K562 (cell line): Measurements from ENCODE around the gene ARPC4. TPM values are rescaled to one million over a fixed set of nuclear protein-coding genes. Genes with fewer than 3 reads are reported as not detected.

ENCODE experiments used
- ATAC-seq: fragments of 200-7000 bp; cut with Tn5 transposase; 3 replicates; pipeline ENCODE4 v1.9.1; 2020; ENCODE audit warnings: moderate library complexity
- BruUV-seq: library from RNA; stranded (reverse); fragments of 400-500 nt; replicated peaks from 2 replicates; lab custom pipeline; 2021; lab: Mats Ljungman, UMichigan
- CTCF ChIA-PET: fragments of 300-600 bp; formaldehyde crosslinking; extraction: SDS; loops from one replicate; lab custom pipeline; 2021; ENCODE audit warnings: low intra/inter-chr PET ratio; lab: Yijun Ruan, JAX
- POLR2A ChIA-PET: fragments of 300-600, 350-650 bp; sonication (Branson Sonifier 250); formaldehyde crosslinking; extraction: SDS; loops from one replicate; lab custom pipeline; 2021; ENCODE audit warnings: antibody characterized with exemption, inconsistent platforms; lab: Yijun Ruan, JAX
- DNase-seq, 4 experiments: peaks; one replicate each; pipeline versions ENCODE4 v3.0.0 to v3.0.0-alpha.2; 2011 to 2018; ENCODE audit warnings: low spot score in 3 of 4, mixed read lengths in 3 of 4; ENCODE audit errors: extremely low read depth in 1 of 4
- FAIRE-seq: peaks from 2 replicates; lab custom pipeline; 2011; peaks lifted over from hg19 to GRCh38; lab: Jason Lieb, UNC
- H2AFZ ChIP-seq: 2 replicates; pipeline ENCODE4 v1.6.0; 2011; ENCODE audit warnings: low read depth, low read length, control low read depth, inconsistent platforms
- H3K27ac ChIP-seq: fragments of 200-600 bp; 3 replicates; pipeline ENCODE4 v1.8.0; 2011; ENCODE audit warnings: low read depth, mild to moderate bottlenecking, control low read depth, inconsistent platforms, low read length, moderate library complexity, mixed read lengths; ENCODE audit errors: extremely low read depth
- H3K27me3 ChIP-seq, 2 experiments: fragments of 300-600 bp in 1 of 2; 2 replicates in 1 of 2; 3 replicates in 1 of 2; pipeline versions ENCODE4 v1.6.0 to v1.8.0; 2011; ENCODE audit warnings: inconsistent platforms in 2 of 2, low read length in 2 of 2, mild to moderate bottlenecking in 1 of 2, mixed read lengths in 1 of 2, moderate library complexity in 1 of 2; ENCODE audit not compliant: control insufficient read depth in 2 of 2, insufficient read depth in 2 of 2
- H3K36me3 ChIP-seq: fragments of 300-600 bp; 3 replicates; pipeline ENCODE4 v1.8.0; 2011; ENCODE audit warnings: mild to moderate bottlenecking, low read length, inconsistent platforms; ENCODE audit not compliant: control insufficient read depth, insufficient read depth
- H3K4me1 ChIP-seq, 2 experiments: fragments of 200-600 bp in 1 of 2; replicated peaks in 1 of 2; 2 replicates in 1 of 2; 3 replicates in 1 of 2; pipeline versions ENCODE4 v1.5.1 to v1.8.0; 2011; ENCODE audit warnings: inconsistent platforms in 2 of 2, low read length in 2 of 2, mild to moderate bottlenecking in 1 of 2, mixed read lengths in 1 of 2, moderate library complexity in 1 of 2; ENCODE audit not compliant: control insufficient read depth in 2 of 2, insufficient read depth in 2 of 2
- H3K4me2 ChIP-seq: 2 replicates; pipeline ENCODE4 v1.6.1; 2011; ENCODE audit warnings: low read length, control low read depth, inconsistent platforms, mixed read lengths; ENCODE audit not compliant: insufficient read depth
- H3K4me3 ChIP-seq: fragments of 200-600 bp; sonication (generic), shearing (Covaris generic); 2 replicates; pipeline ENCODE4 v1.5.1; 2016; ENCODE audit warnings: control low read depth, inconsistent platforms
- H3K79me2 ChIP-seq: fragments of 200-600 bp; 3 replicates; pipeline ENCODE4 v1.8.0; 2011; ENCODE audit warnings: low read length, inconsistent platforms; ENCODE audit not compliant: control insufficient read depth, insufficient read depth
- H3K9ac ChIP-seq, 2 experiments: 2 replicates each; pipeline versions ENCODE4 v1.6.0 to v1.6.1; 2011; ENCODE audit warnings: low read depth in 2 of 2, low read length in 2 of 2, control low read depth in 1 of 2, inconsistent platforms in 1 of 2, mild to moderate bottlenecking in 1 of 2, mixed read lengths in 1 of 2; ENCODE audit not compliant: insufficient read depth in 1 of 2
- H3K9me1 ChIP-seq: one replicate; pipeline ENCODE4 v1.6.0; 2011; ENCODE audit warnings: inconsistent platforms, mild to moderate bottlenecking, low read length, moderate library complexity; ENCODE audit not compliant: control insufficient read depth, insufficient read depth
- H3K9me3 ChIP-seq: replicated peaks from 2 replicates; pipeline ENCODE4 v1.5.1; 2011; ENCODE audit warnings: low read depth, low read length, inconsistent platforms; ENCODE audit not compliant: control insufficient read depth, insufficient read depth
- H4K20me1 ChIP-seq: replicated peaks from 2 replicates; pipeline ENCODE4 v1.6.1; 2011; ENCODE audit warnings: low read length, inconsistent platforms, mixed read lengths; ENCODE audit not compliant: control insufficient read depth, insufficient read depth
- FOXA1 ChIP-seq: fragments of 450-650 bp; IDR thresholded peaks from 2 replicates; pipeline ENCODE4 v1.6.1; 2016; ENCODE audit warnings: mild to moderate bottlenecking, borderline replicate concordance
- HEY1 ChIP-seq: fragments of 250-450 bp; sonication (Bioruptor Pico); IDR thresholded peaks from 2 replicates; pipeline ENCODE4 v1.5.0; 2020; ENCODE audit warnings: mild to moderate bottlenecking, moderate library complexity, borderline replicate concordance
- MEIS2 ChIP-seq: fragments of 450-650 bp; IDR thresholded peaks from 2 replicates; pipeline ENCODE4 v1.6.1; 2014; ENCODE audit warnings: mild to moderate bottlenecking; ENCODE audit not compliant: partially characterized antibody
- PBX2 ChIP-seq, 2 experiments: IDR thresholded peaks in 1 of 2; conservative IDR thresholded peaks in 1 of 2; 2 replicates each; pipeline ENCODE4 v1.6.1; 2016; ENCODE audit warnings: low read depth in 2 of 2, mild to moderate bottlenecking in 1 of 2, missing compliant biosample characterization in 1 of 2, missing genetic modification characterization in 1 of 2, moderate library complexity in 1 of 2
- POLR2AphosphoS5 ChIP-seq: IDR thresholded peaks from 2 replicates; pipeline ENCODE4 v1.6.1; 2011; ENCODE audit warnings: mild to moderate bottlenecking, low read depth, low read length, moderate library complexity; ENCODE audit not compliant: control insufficient read depth, insufficient read depth
- POLR2G ChIP-seq: fragments of 200-400 bp; formaldehyde crosslinking; IDR thresholded peaks from 2 replicates; pipeline ENCODE4 v1.6.1; 2017; ENCODE audit warnings: low read depth, mild to moderate bottlenecking, antibody characterized with exemption, low read length, moderate library complexity
- RBFOX2 ChIP-seq: fragments of 200-400 bp; formaldehyde crosslinking; IDR thresholded peaks from 2 replicates; pipeline ENCODE4 v1.6.1; 2017; ENCODE audit warnings: low read depth, mild to moderate bottlenecking, low read length, moderate library complexity
- STAT6 ChIP-seq: sonication (generic); formaldehyde crosslinking; IDR thresholded peaks from 2 replicates; pipeline ENCODE4 v1.8.1; 2023; ENCODE audit warnings: mild to moderate bottlenecking, missing genetic modification reagents
- TEAD1 ChIP-seq, 2 experiments: fragments of 450-650 bp in 1 of 2; sonication (generic) in 1 of 2; formaldehyde crosslinking; IDR thresholded peaks; 2 replicates each; pipeline versions ENCODE4 v1.4.0 to v1.8.0; 2020 to 2022; ENCODE audit warnings: mild to moderate bottlenecking in 2 of 2, missing genetic modification reagents in 1 of 2
- TGIF2 ChIP-seq: sonication (generic); formaldehyde crosslinking; IDR thresholded peaks from 2 replicates; pipeline ENCODE4 v1.8.1; 2022; ENCODE audit warnings: mild to moderate bottlenecking, missing genetic modification reagents, moderate library complexity
- WGBS: fragments of 100-300 bp; shearing (Covaris generic); methylation state at CpG from one replicate; pipeline ENCODE4 v1.1.6; 2016; ENCODE audit warnings: low coverage, mixed read lengths; ENCODE audit not compliant: insufficient coverage; ENCODE audit errors: missing lambda C conversion rate; 5-methylcytosine and 5-hydroxymethylcytosine counted together
- in situ Hi-C: fragments of 300-500 bp; cut with MboI; formaldehyde crosslinking; loops from 4 replicates; pipeline ENCODE4 v1.15.0; 2018; ENCODE audit warnings: inconsistent platforms, mixed read lengths
- intact Hi-C: fragments of 100-400 bp; cut with micrococcal nuclease; formaldehyde crosslinking; loops from 2 replicates; pipeline ENCODE4 v1.14.2; 2022
- polyA plus RNA-seq, 8 experiments: library from polyadenylated mRNA; depleted of rRNA in 4 of 8; stranded (reverse) in 5 of 8; unstranded in 3 of 8; fragments of >200 nt; fragmentation: Nextera tagmentation in 2 of 8; fragmentation: Illumina TruSeq in 1 of 8; extraction: Ambion mirVana in 2 of 8; extraction: Trizol in 1 of 8; gene quantifications; 2 replicates each; pipeline versions ENCODE4 v1.2.1 to v1.2.3, GENCODE V29; 2011 to 2014; ENCODE audit warnings: inconsistent platforms in 1 of 8, missing spikeins in 1 of 8
- total RNA-seq, 7 experiments: library from RNA; depleted of rRNA in 6 of 7; stranded (reverse); fragments of >200 nt in 6 of 7; fragmentation: Illumina TruSeq in 2 of 7; extraction: Trizol in 2 of 7; gene quantifications; 2 replicates each; pipeline versions ENCODE4 v1.2.1 to v1.2.3, GENCODE V29; 2011 to 2021; ENCODE audit warnings: low replicate concordance in 1 of 7

Gene ARPC4
- total and polyA plus RNA-seq, 9 of the 15 experiments (the other 6 are each of a cell fraction or from before 2014, with no cell fraction given), result 20.1 to 153 (median 119) TPM

- POLR2A ChIA-PET, result interaction anchor here (3.1 kb wide), 1 partner anchor 10 kb away, joined by 21 read pairs; the partner anchor contains the start of gene ARPC4
- ATAC-seq, result no peak
Measured at GRCh38 chr3:9783954-9784353, 8.9 kb upstream of the ARPC4 start.

GRCh38 chr3:9784965-9785364 lies 7.9 kb upstream of the ARPC4 start:
- no peak overlapping the region for H3K4me3 ChIP-seq
- no TSS peak for BruUV-seq
- no peaks in the 10 kb centered on the region for H3K9me1 ChIP-seq
- no peak overlapping the region for H3K4me2 ChIP-seq
- 91% methylated on average over 4 of the region's 4 CpGs for WGBS
- peak overlapping the region in 1 of 2 experiments; percentile 57; a peak in 1 of 4 replicates for H3K9ac ChIP-seq
- in situ Hi-C loops (no loop called here), intact Hi-C loops (loop anchor here (5.0 kb wide), 1 partner anchor 147 kb away; the partner anchor contains the start of gene CRELD1)
- H3K27ac ChIP-seq, result peak overlapping the region; percentile 0; the same call in 1 of the 3 replicates
- no peak overlapping the region for H2AFZ ChIP-seq
- no peaks in the 10 kb centered on the region for H3K27me3 ChIP-seq
- POLR2A ChIA-PET, result interaction anchor here (0.7 to 2.0 kb wide), 4 partner anchors 7 to 29 kb away, joined by 3 to 12 read pairs (median 4); no protein-coding TSS in a partner anchor
- peaks cover 74% of the 10 kb centered on the region for H3K36me3 ChIP-seq
- CTCF ChIA-PET, result interaction anchor here (0.6 to 1.1 kb wide), 2 partner anchors 36 to 497 kb away, joined by 3 read pairs; no protein-coding TSS in a partner anchor
- H3K79me2 ChIP-seq, result no peaks in the 10 kb centered on the region
- no peak for FAIRE-seq
- H3K9me3 ChIP-seq, result no peaks in the 10 kb centered on the region
- H4K20me1 ChIP-seq, result no peaks in the 10 kb centered on the region
- DNase-seq, result no peak
- peaks cover 39 to 44% of the 10 kb centered on the region in 2 experiments for H3K4me1 ChIP-seq
- no peak for ATAC-seq
- TF ChIP-seq PBX2 (CRISPR knock-in tag; IDR thresholded peaks at IDR 0.05; ENCODE audit: low read depth) (no peak), PBX2 (tag; conservative IDR thresholded peaks at IDR 0.05; ENCODE audit: low read depth) (peak; percentile 81), FOXA1 (no peak), STAT6 (CRISPR knock-in tag) (no peak), MEIS2 (peak; percentile 14), HEY1 (CRISPR knock-in tag) (no peak), TGIF2 (no peak), POLR2AphosphoS5 (0 out of 2 replicates have a peak, but pooled peaks have one; percentile 23)

More at GRCh38 chr3:9783954-9784353, 8.9 kb upstream of the ARPC4 start:
- H3K79me2 ChIP-seq, result no peaks in the 10 kb centered on the region
- no peaks in the 10 kb centered on the region for H3K9me1 ChIP-seq
- no peak overlapping the region for H3K4me2 ChIP-seq
- intact Hi-C loops (loop anchor here (5.0 kb wide), 1 partner anchor 148 kb away; the partner anchor contains the start of gene CRELD1), in situ Hi-C loops (no loop called here)
- peaks cover 65% of the 10 kb centered on the region for H3K36me3 ChIP-seq
- WGBS, result 92% methylated on average over 14 of the region's 14 CpGs
- no peak for FAIRE-seq
- no peaks in the 10 kb centered on the region for H4K20me1 ChIP-seq
- H2AFZ ChIP-seq, result no peak overlapping the region
- peaks cover 40 to 45% of the 10 kb centered on the region in 2 experiments for H3K4me1 ChIP-seq
- H3K9me3 ChIP-seq, result no peaks in the 10 kb centered on the region
- CTCF ChIA-PET, result no interaction called here
- H3K9ac ChIP-seq, result peak overlapping the region in 1 of 2 experiments; percentile 73; a peak in 2 of 4 replicates
- no peak overlapping the region for H3K27ac ChIP-seq
- H3K4me3 ChIP-seq, result no peak overlapping the region
- TF ChIP-seq POLR2G (peak; percentile 52), RBFOX2 (peak; percentile 41; the same call in 1 of the 2 replicates), TEAD1 (CRISPR knock-in tag; IDR thresholded peaks at IDR 0.05) (no peak)
- no peak for DNase-seq
- no TSS peak for BruUV-seq
- H3K27me3 ChIP-seq, result no peaks in the 10 kb centered on the region
